Measurements from ENCODE around the gene COL20A1.

The COL20A1 gene

GRCh38 chr20:63287697-63288580, 5.0 kb upstream of the COL20A1 start:
- Histone ChIP-seq H3K36me3 (ENCODE audit: control insufficient read depth in 1 of 2, insufficient read depth in 2 of 2, low read length in 2 of 2) (peaks cover 0 to 61% of the 10 kb centered on the region in 2 donors), H3K9me3 (ENCODE audit: control insufficient read depth in 1 of 2, low read length in 2 of 2) (no peaks in the 10 kb centered on the region), H3K27ac (ENCODE audit: low read length) (no peak overlapping the region), H3K4me3 (ENCODE audit: low read depth in 1 of 2, low read length in 2 of 2) (no peak overlapping the region), H3K4me1 (ENCODE audit: control insufficient read depth in 1 of 2, insufficient read depth in 2 of 2, low read length in 2 of 2) (no peaks in the 10 kb centered on the region), H3K27me3 (ENCODE audit: low read depth, low read length) (no peaks in the 10 kb centered on the region)

- Histone ChIP-seq H3K27ac (ENCODE audit: low read length) (no peak overlapping the region), H3K4me1 (ENCODE audit: control insufficient read depth in 1 of 2, insufficient read depth in 2 of 2, low read length in 2 of 2) (no peaks in the 10 kb centered on the region), H3K27me3 (ENCODE audit: low read depth, low read length) (no peaks in the 10 kb centered on the region), H3K4me3 (ENCODE audit: low read depth in 1 of 2, low read length in 2 of 2) (no peak overlapping the region), H3K36me3 (ENCODE audit: control insufficient read depth in 1 of 2, insufficient read depth in 2 of 2, low read length in 2 of 2) (peaks cover 0 to 53% of the 10 kb centered on the region in 2 donors), H3K9me3 (ENCODE audit: control insufficient read depth in 1 of 2, low read length in 2 of 2) (no peaks in the 10 kb centered on the region)
Measured at GRCh38 chr20:63288581-63289251, 4.3 kb upstream of the COL20A1 start.

GRCh38 chr20:63289311-63290135, 3.5 kb upstream of the COL20A1 start:
- Histone ChIP-seq H3K27me3 (ENCODE audit: low read depth, low read length) (no peaks in the 10 kb centered on the region), H3K4me1 (ENCODE audit: control insufficient read depth in 1 of 2, insufficient read depth in 2 of 2, low read length in 2 of 2) (no peaks in the 10 kb centered on the region), H3K9me3 (ENCODE audit: control insufficient read depth in 1 of 2, low read length in 2 of 2) (no peaks in the 10 kb centered on the region), H3K36me3 (ENCODE audit: control insufficient read depth in 1 of 2, insufficient read depth in 2 of 2, low read length in 2 of 2) (peaks cover 0 to 46% of the 10 kb centered on the region in 2 donors), H3K27ac (ENCODE audit: low read length) (no peak overlapping the region), H3K4me3 (ENCODE audit: low read depth in 1 of 2, low read length in 2 of 2) (no peak overlapping the region)

- H3K4me1 ChIP-seq (ENCODE audit: control insufficient read depth in 1 of 2, insufficient read depth in 2 of 2, low read length in 2 of 2): no peaks in the 10 kb centered on the region
- H3K9me3 ChIP-seq (ENCODE audit: control insufficient read depth in 1 of 2, low read length in 2 of 2): no peaks in the 10 kb centered on the region
- H3K27ac ChIP-seq (ENCODE audit: low read length): no peak overlapping the region
- no peak overlapping the region for H3K4me3 ChIP-seq (ENCODE audit: low read depth in 1 of 2, low read length in 2 of 2)
- H3K36me3 ChIP-seq (ENCODE audit: control insufficient read depth in 1 of 2, insufficient read depth in 2 of 2, low read length in 2 of 2): peaks cover 0 to 39% of the 10 kb centered on the region in 2 donors
- H3K27me3 ChIP-seq (ENCODE audit: low read depth, low read length): no peaks in the 10 kb centered on the region
Measured at GRCh38 chr20:63290136-63290676, 2.8 kb upstream of the COL20A1 start.

- H3K9me3 ChIP-seq (ENCODE audit: control insufficient read depth in 1 of 2, low read length in 2 of 2): no peaks in the 10 kb centered on the region
- no peaks in the 10 kb centered on the region for H3K4me1 ChIP-seq (ENCODE audit: control insufficient read depth in 1 of 2, insufficient read depth in 2 of 2, low read length in 2 of 2)
- peaks cover 2% of the 10 kb centered on the region for H3K27me3 ChIP-seq (ENCODE audit: low read depth, low read length)
- peaks cover 0 to 32% of the 10 kb centered on the region in 2 donors for H3K36me3 ChIP-seq (ENCODE audit: control insufficient read depth in 1 of 2, insufficient read depth in 2 of 2, low read length in 2 of 2)
- no peak overlapping the region for H3K4me3 ChIP-seq (ENCODE audit: low read depth in 1 of 2, low read length in 2 of 2)
- no peak overlapping the region for H3K27ac ChIP-seq (ENCODE audit: low read length)
Measured at GRCh38 chr20:63290677-63291472, 2.1 kb upstream of the COL20A1 start.

- Histone ChIP-seq H3K4me3 (ENCODE audit: low read depth in 1 of 2, low read length in 2 of 2) (no peak overlapping the region), H3K9me3 (ENCODE audit: control insufficient read depth in 1 of 2, low read length in 2 of 2) (no peaks in the 10 kb centered on the region), H3K27me3 (ENCODE audit: low read depth, low read length) (peaks cover 8% of the 10 kb centered on the region), H3K4me1 (ENCODE audit: control insufficient read depth in 1 of 2, insufficient read depth in 2 of 2, low read length in 2 of 2) (no peaks in the 10 kb centered on the region), H3K36me3 (ENCODE audit: control insufficient read depth in 1 of 2, insufficient read depth in 2 of 2, low read length in 2 of 2) (peaks cover 0 to 25% of the 10 kb centered on the region in 2 donors), H3K27ac (ENCODE audit: low read length) (no peak overlapping the region)
Measured at GRCh38 chr20:63291811-63292210, 1.2 kb upstream of the COL20A1 start.

GRCh38 chr20:63292292-63292701, 689 bp upstream of the COL20A1 start:
- H3K4me1 ChIP-seq (ENCODE audit: control insufficient read depth in 1 of 2, insufficient read depth in 2 of 2, low read length in 2 of 2): no peaks in the 10 kb centered on the region
- H3K9me3 ChIP-seq (ENCODE audit: control insufficient read depth in 1 of 2, low read length in 2 of 2): no peaks in the 10 kb centered on the region
- peaks cover 0 to 20% of the 10 kb centered on the region in 2 donors for H3K36me3 ChIP-seq (ENCODE audit: control insufficient read depth in 1 of 2, insufficient read depth in 2 of 2, low read length in 2 of 2)
- H3K4me3 ChIP-seq (ENCODE audit: low read depth in 1 of 2, low read length in 2 of 2): no peak overlapping the region
- H3K27me3 ChIP-seq (ENCODE audit: low read depth, low read length): peaks cover 8% of the 10 kb centered on the region
- H3K27ac ChIP-seq (ENCODE audit: low read length): no peak overlapping the region

- peaks cover 8% of the 10 kb centered on the region for H3K27me3 ChIP-seq (ENCODE audit: low read depth, low read length)
Measured at GRCh38 chr20:63293456-63293855, 470 bp downstream of the COL20A1 start.

GRCh38 chr20:63293871-63294535, 1.0 kb downstream of the COL20A1 start:
- no peaks in the 10 kb centered on the region for H3K9me3 ChIP-seq (ENCODE audit: control insufficient read depth in 1 of 2, low read length in 2 of 2)
- H3K27ac ChIP-seq (ENCODE audit: low read length): no peak overlapping the region
- H3K4me1 ChIP-seq (ENCODE audit: control insufficient read depth in 1 of 2, insufficient read depth in 2 of 2, low read length in 2 of 2): no peaks in the 10 kb centered on the region
- H3K36me3 ChIP-seq (ENCODE audit: control insufficient read depth in 1 of 2, insufficient read depth in 2 of 2, low read length in 2 of 2): peaks cover 0 to 3% of the 10 kb centered on the region in 2 donors
- H3K4me3 ChIP-seq (ENCODE audit: low read depth in 1 of 2, low read length in 2 of 2): no peak overlapping the region
- peaks cover 8% of the 10 kb centered on the region for H3K27me3 ChIP-seq (ENCODE audit: low read depth, low read length)

More at GRCh38 chr20:63293456-63293855, 470 bp downstream of the COL20A1 start:
- no peak overlapping the region for H3K4me3 ChIP-seq (ENCODE audit: low read depth in 1 of 2, low read length in 2 of 2)
- no peak overlapping the region for H3K27ac ChIP-seq (ENCODE audit: low read length)
- H3K9me3 ChIP-seq (ENCODE audit: control insufficient read depth in 1 of 2, low read length in 2 of 2): no peaks in the 10 kb centered on the region
- H3K36me3 ChIP-seq (ENCODE audit: control insufficient read depth in 1 of 2, insufficient read depth in 2 of 2, low read length in 2 of 2): peaks cover 0 to 8% of the 10 kb centered on the region in 2 donors
- no peaks in the 10 kb centered on the region for H3K4me1 ChIP-seq (ENCODE audit: control insufficient read depth in 1 of 2, insufficient read depth in 2 of 2, low read length in 2 of 2)

- no peaks in the 10 kb centered on the region for H3K9me3 ChIP-seq (ENCODE audit: control insufficient read depth in 1 of 2, low read length in 2 of 2)
- no peaks in the 10 kb centered on the region for H3K4me1 ChIP-seq (ENCODE audit: control insufficient read depth in 1 of 2, insufficient read depth in 2 of 2, low read length in 2 of 2)
- peaks cover 8% of the 10 kb centered on the region for H3K27me3 ChIP-seq (ENCODE audit: low read depth, low read length)
- no peak overlapping the region for H3K27ac ChIP-seq (ENCODE audit: low read length)
- H3K4me3 ChIP-seq (ENCODE audit: low read depth in 1 of 2, low read length in 2 of 2): no peak overlapping the region
- H3K36me3 ChIP-seq (ENCODE audit: control insufficient read depth in 1 of 2, insufficient read depth in 2 of 2, low read length in 2 of 2): no peaks in the 10 kb centered on the region
Measured at GRCh38 chr20:63294536-63294900, 1.5 kb downstream of the COL20A1 start.

Data from muscle layer of duodenum (tissue), 2 donors.